ENCODE results near the gene ZCCHC12.

Gene ZCCHC12

DNA sequence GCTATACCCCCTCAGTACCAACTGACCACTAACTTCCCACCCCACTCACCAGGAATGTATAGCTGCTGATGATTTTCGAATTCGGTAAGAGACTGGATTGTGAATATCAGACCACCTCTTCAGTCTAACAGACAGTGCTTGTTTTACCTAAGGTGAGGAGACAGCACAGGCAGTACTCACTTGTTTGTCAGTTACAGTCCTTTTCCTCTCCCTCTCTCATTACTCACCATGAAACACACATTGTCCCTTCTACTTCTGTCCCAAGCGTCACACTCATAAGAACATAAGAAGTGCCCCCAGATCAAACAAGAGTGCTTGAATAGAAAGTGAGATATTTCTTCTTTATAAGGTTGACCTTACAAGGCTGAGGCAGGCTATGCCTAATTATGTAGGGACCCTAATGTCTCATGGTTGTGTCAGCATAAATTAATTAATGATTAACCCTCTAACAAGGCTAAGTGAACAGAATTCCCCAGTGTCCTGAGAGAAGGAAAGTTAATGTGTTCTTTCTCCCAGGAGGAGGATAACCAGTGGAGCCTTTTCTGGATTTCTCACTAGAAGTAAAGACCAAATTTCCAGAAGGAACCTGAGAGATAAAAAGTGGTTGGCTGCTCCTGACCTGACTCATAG lies 32.2 kb downstream of the ZCCHC12 start:
- no peak for DNase-seq (ENCODE audit: extremely low read depth, low read depth)
- TF ChIP-seq, protein P1, sequence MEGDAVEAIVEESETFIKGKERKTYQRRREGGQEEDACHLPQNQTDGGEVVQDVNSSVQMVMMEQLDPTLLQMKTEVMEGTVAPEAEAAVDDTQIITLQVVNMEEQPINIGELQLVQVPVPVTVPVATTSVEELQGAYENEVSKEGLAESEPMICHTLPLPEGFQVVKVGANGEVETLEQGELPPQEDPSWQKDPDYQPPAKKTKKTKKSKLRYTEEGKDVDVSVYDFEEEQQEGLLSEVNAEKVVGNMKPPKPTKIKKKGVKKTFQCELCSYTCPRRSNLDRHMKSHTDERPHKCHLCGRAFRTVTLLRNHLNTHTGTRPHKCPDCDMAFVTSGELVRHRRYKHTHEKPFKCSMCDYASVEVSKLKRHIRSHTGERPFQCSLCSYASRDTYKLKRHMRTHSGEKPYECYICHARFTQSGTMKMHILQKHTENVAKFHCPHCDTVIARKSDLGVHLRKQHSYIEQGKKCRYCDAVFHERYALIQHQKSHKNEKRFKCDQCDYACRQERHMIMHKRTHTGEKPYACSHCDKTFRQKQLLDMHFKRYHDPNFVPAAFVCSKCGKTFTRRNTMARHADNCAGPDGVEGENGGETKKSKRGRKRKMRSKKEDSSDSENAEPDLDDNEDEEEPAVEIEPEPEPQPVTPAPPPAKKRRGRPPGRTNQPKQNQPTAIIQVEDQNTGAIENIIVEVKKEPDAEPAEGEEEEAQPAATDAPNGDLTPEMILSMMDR (IDR thresholded peaks at IDR 0.05; ENCODE audit: low read depth, low read length), result no peak

DNA sequence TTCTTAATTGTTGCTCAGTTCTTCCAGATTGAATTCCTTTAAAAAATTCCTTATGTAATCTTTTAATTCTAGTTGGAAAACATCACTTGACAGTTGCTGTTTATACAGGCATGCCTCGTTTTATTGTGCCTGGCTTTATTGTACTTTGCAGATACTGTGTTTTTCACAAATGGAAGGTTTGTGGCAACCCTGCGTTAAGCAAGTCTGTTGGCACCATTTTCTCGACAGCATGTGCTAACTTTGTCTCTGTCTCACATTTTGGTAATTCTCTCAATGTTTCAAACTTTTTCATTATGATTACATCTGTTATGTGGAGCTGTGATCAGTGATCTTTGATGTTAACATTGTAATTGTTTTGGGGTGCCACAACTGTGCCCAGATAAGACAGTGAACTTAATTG lies 33.4 kb downstream of the ZCCHC12 start:
- DNase-seq (ENCODE audit: extremely low read depth, low read depth), result no peak
- TF ChIP-seq, protein P1 (IDR thresholded peaks at IDR 0.05; ENCODE audit: low read depth, low read length), result no peak

DNA sequence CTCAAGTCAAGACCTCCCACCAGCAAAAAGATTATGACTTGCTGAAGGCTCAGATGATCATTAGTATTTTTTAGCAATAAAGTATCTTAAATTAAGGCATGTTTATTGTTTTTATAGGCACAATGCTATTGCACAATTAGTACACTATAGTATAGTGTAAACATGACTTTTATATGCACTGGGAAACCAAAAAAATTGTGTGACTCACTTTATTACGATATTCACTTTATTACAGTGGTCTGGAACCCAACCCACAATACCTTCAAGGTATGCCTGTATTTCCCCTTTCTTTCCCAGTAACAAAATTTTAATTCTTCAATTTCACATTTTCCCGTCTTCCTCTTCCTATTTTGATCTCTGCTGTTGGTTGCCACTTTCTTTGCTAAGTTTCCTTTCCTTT lies 37.7 kb downstream of the ZCCHC12 start:
- TF ChIP-seq, protein P1 (IDR thresholded peaks at IDR 0.05; ENCODE audit: low read depth, low read length), result no peak
- DNase-seq (ENCODE audit: extremely low read depth, low read depth), result no peak

DNA sequence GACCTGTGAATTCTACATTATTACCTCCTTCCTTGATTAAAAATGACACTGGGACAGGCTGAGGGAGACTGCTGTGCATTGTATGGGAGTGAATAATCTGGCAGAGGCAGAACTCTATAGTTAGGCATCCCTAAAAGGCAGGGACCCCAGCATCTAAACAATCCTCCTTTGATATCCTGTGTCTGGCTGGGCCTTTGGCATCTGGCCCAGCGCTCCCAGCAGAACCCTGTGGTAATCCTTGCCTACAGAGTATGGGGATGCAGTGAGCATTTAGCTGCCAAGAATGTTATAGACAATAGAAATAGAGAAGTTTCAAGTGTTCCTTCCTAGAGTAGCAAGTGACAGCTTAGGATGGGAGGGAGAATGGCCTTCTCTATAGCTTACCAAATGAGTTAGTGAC lies 38.5 kb downstream of the ZCCHC12 start:
- no peak for DNase-seq (ENCODE audit: extremely low read depth, low read depth)
- TF ChIP-seq, protein P1 (IDR thresholded peaks at IDR 0.05; ENCODE audit: low read depth, low read length), result no peak

DNA sequence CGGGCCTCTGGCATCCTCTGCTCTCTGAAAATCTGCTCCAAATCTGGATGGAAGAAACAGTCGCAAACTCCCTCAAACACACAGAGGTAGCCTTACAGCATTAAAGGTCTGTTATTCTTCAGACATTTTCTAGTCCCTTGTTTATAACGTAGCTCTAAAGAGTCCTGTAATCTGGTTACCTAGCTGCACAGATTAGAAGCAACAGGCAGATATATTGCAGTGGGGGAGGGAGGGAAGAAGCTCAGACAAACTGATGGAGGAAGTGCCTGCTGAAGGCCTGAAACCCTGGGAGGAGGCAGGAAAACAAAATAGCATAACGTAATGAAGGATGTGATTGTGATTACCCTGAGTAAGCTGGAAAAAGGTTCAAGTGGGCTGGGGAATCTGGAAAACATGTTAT lies 39.4 kb downstream of the ZCCHC12 start:
- DNase-seq (ENCODE audit: extremely low read depth, low read depth), result no peak
- TF ChIP-seq, protein P1 (IDR thresholded peaks at IDR 0.05; ENCODE audit: low read depth, low read length), result no peak

DNA sequence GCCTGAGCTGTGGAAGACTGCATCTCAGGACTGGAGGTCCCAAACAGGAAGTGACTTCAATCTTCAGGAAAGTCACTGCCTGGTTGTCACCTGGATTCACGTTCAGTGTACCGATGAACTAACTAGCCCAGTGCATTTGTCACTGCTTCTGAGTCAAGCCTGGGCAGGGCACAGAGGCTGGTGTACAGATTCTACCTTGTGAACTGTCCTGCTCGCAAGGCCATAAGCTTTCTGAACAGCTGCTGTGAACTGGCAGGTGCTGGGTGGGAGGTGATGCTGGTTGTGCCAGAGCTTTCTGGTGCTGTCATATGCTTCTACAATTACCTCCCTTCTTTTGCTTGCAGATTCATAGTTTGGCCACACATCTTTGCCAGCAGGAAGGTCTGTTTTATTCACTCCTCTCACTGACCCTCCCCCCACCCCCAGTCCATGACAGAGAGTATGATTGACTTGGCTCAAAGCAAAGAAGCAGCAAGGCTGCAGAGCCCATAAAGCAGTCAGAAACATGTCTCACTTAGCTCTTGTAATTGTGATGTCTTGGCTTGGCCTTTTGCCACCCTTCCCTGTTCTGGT lies 40.5 kb downstream of the ZCCHC12 start:
- TF ChIP-seq, protein P1 (IDR thresholded peaks at IDR 0.05; ENCODE audit: low read depth, low read length), result no peak
- DNase-seq (ENCODE audit: extremely low read depth, low read depth), result no peak

DNA sequence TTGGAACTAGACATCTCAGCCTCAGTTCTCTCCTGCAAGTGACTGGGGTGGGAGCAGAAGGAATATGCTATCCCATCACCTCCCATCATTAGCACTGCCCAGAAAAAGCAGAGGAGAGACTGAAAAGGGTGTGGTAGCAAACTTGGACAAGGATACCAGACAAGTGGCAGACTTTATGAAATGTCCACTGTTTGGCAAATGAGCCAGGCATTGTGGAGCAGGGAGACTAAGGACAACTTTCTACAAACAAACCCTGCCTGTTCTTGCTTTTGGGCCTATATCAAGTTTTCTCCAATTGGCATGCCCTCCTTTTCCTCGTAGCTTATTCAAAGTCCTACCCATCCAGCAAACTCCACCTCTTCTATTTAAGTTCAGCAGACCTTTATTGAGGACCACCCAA lies 41.6 kb downstream of the ZCCHC12 start:
- no peak for DNase-seq (ENCODE audit: extremely low read depth, low read depth)
- TF ChIP-seq, protein P1 (IDR thresholded peaks at IDR 0.05; ENCODE audit: low read depth, low read length), result no peak

All from AG09319 (cell line).